Measurements from ENCODE around the gene RNF220. TPM values are rescaled to one million over a fixed set of nuclear protein-coding genes. Genes with fewer than 3 reads are reported as not detected.

Gene RNF220
- total RNA-seq, 3 donors from 2014 or later = 130 to 140 (median 139) TPM

GRCh38 chr1:44641126-44642102, 236.4 kb downstream of the RNF220 start:
- ATAC-seq (no peak), DNase-seq (no peak)
- no peaks in the 10 kb centered on the region for H3K4me1 Mint-ChIP-seq (ENCODE audit: low read depth)
- H3K27me3 Mint-ChIP-seq (ENCODE audit: low read depth) = no peaks in the 10 kb centered on the region
- H3K36me3 Mint-ChIP-seq (ENCODE audit: insufficient read depth) = peaks cover 37% of the 10 kb centered on the region
- no peak overlapping the region for H3K4me3 Mint-ChIP-seq
- H3K9me3 Mint-ChIP-seq = no peaks in the 10 kb centered on the region

DNA sequence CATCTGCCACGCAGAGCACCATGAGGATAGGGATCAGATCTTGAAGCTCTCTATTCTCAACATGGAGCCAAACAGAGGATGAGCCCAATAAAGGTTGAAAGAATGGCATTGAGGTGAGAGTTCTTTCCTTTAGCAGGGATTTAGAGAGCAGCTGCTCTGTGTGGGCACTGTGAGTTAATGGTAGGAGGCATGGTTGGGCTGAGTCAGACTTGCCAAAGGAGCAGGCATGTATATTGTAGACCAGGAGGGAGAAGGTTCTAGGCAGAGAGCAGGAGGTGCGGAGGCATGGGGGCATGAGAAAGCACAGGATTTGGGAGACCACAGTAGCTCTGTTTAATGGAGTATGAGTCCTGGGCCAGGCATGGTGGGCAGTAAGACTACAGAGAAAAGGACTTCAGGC, 237.2 kb downstream of the RNF220 start:
- Mint-ChIP-seq H3K9me3 (no peaks in the 10 kb centered on the region), H3K4me1 (ENCODE audit: low read depth) (no peaks in the 10 kb centered on the region), H3K27me3 (ENCODE audit: low read depth) (no peaks in the 10 kb centered on the region), H3K4me3 (no peak overlapping the region), H3K36me3 (ENCODE audit: insufficient read depth) (peaks cover 33% of the 10 kb centered on the region)
- no peak for DNase-seq
- no peak for ATAC-seq

GRCh38 chr1:44642925-44643324, 237.9 kb downstream of the RNF220 start:
- Mint-ChIP-seq H3K27me3 (ENCODE audit: low read depth) (no peaks in the 10 kb centered on the region), H3K4me3 (no peak overlapping the region), H3K4me1 (ENCODE audit: low read depth) (no peaks in the 10 kb centered on the region), H3K9me3 (no peaks in the 10 kb centered on the region), H3K36me3 (ENCODE audit: insufficient read depth) (peaks cover 31% of the 10 kb centered on the region)
- no peak for DNase-seq
- no peak for ATAC-seq

DNA sequence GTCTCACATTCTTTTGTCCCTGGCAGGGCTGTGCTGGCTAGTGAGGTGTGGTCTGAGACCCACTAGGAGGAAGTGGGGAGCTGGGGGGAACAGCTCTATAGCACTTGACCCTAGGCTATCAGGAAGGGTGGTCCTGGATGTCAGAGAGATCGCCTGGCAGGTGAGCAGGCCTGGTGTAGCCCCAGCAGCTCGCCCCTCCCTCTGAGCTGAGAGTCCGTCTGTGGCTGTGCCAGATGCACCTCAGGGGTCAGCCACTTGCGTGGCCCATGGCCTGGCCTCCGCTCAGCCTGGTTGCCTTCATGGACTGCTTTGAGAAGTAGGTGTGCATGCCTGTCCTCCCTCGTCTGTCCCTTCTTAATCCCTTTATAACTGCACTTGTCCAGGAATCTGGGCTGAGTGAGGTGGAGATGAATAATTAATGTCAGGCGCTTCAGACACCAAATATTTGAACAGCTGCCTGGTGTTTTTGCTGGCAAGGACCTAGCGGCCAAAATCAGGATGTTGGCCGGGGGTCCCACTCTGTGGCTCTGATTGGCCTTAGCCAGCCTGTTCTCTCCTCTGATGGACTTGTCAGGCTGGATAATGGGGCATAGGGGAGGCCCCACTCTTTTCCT, 238.8 kb downstream of the RNF220 start:
- DNase-seq = no peak
- H3K27me3 Mint-ChIP-seq (ENCODE audit: low read depth) = no peaks in the 10 kb centered on the region
- no peaks in the 10 kb centered on the region for H3K4me1 Mint-ChIP-seq (ENCODE audit: low read depth)
- no peak for ATAC-seq
- peaks cover 26% of the 10 kb centered on the region for H3K36me3 Mint-ChIP-seq (ENCODE audit: insufficient read depth)
- no peaks in the 10 kb centered on the region for H3K9me3 Mint-ChIP-seq
- no peak overlapping the region for H3K4me3 Mint-ChIP-seq

GRCh38 chr1:44644806-44645205, 239.8 kb downstream of the RNF220 start:
- no peaks in the 10 kb centered on the region for H3K27me3 Mint-ChIP-seq (ENCODE audit: low read depth)
- ATAC-seq (no peak), DNase-seq (no peak)
- H3K36me3 Mint-ChIP-seq (ENCODE audit: insufficient read depth) = peaks cover 32% of the 10 kb centered on the region
- H3K9me3 Mint-ChIP-seq = no peaks in the 10 kb centered on the region
- no peaks in the 10 kb centered on the region for H3K4me1 Mint-ChIP-seq (ENCODE audit: low read depth)
- H3K4me3 Mint-ChIP-seq = no peak overlapping the region

DNA sequence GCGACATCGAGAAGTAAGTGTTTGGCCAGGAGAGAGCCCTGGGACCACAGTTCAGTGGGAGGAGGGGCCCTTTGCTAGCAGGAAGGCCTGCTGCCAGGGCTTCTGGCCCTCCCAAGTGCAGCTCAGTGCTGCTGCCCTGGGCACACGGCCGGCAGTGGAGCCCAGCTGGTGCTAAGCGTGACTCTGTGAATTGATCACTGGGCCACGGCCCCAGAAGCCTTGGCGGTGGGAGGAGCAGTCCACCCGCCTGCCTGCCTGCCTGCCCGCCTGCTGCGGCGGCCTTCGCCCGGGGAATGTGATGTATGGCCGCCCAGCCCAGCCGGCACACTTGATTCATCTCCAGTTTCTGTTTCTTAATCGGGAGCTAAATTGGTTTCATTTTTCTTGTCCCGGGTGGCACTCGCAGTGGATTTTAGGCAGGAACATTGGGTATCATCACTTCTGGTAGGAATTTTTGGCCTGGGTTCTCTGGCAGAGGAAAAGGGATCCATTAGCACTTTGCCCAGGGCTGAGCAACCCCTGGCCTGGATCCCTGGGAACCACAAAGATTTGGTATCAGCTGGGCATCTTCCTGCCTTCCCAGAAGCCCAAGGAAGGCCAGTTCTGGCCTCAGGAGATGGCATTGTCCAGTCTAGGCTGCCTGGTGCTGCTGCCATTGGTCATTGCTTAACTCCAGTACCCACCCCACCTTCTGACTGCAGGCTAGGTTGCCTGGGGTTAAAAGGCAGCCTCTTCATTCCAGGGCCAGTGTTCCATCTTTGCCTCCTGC, 240.6 kb downstream of the RNF220 start:
- Mint-ChIP-seq H3K27me3 (ENCODE audit: low read depth) (no peaks in the 10 kb centered on the region), H3K4me3 (no peak overlapping the region), H3K4me1 (ENCODE audit: low read depth) (no peaks in the 10 kb centered on the region), H3K9me3 (no peaks in the 10 kb centered on the region), H3K36me3 (ENCODE audit: insufficient read depth) (peaks cover 35% of the 10 kb centered on the region)
- no peak for ATAC-seq
- no peak for DNase-seq

DNA sequence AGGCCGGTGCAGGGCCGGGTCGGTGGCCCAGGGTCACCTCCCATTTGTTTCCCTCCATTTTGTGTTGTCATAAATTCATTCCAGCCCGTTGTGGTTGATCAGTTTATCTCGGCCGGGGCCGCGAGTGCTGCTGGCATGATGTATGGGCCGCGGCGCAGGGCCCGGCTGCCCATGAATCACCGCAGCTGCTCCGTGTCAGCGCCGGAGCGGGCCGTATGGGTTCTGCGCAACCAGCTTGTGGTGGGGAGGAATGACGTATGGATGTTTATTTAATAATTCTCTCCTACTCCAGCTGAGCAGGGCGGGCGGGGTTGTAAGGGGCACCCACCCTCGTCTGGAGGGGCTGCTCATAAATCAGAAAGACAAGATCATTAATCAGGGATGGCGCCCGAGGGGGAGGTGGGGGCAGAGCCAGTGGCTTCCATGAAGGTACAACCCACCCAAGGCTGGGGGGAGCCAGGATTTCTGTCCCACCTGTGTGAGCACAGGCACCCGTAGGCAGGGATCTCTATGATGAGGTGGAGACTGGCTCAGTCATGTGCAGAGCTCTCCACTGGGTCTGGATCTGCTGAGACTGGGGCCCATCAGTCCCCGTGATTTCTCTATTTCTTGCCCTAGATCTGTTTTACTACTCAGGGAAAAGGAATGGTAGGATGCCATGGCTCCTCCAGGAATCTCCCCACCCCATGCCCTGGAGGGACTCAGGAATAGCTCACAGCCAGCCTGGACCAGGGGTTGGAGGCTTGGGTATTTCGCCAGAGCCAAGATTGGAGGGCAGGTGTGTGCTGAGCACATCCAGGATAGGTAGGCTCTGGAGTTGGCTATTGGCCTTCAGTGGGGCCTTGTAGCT, 241.4 kb downstream of the RNF220 start:
- no peaks in the 10 kb centered on the region for H3K9me3 Mint-ChIP-seq
- ATAC-seq (no peak), DNase-seq (no peak)
- H3K4me3 Mint-ChIP-seq = no peak overlapping the region
- no peaks in the 10 kb centered on the region for H3K4me1 Mint-ChIP-seq (ENCODE audit: low read depth)
- H3K36me3 Mint-ChIP-seq (ENCODE audit: insufficient read depth) = peaks cover 40% of the 10 kb centered on the region
- no peaks in the 10 kb centered on the region for H3K27me3 Mint-ChIP-seq (ENCODE audit: low read depth)

DNA sequence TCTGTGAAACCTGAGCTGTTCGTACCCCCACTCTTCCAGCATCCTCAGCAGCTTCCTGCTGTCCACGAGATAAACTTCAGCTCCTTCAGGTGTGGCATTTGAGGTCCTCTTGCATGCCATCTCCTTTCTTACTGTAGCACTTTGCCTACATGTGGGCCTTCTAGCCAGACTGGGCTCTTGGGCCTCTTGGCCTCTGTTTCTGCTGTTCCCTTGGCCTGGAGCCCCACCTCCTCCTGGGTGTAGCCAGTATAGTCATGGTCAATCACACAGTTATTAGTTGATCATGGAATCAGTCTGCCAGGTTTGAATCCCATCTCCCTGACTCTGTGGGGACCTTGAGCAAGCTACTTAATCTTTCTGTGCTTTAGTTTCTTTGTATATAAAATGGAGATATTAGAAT, 242.8 kb downstream of the RNF220 start:
- H3K4me3 Mint-ChIP-seq = no peak overlapping the region
- H3K4me1 Mint-ChIP-seq (ENCODE audit: low read depth) = no peaks in the 10 kb centered on the region
- DNase-seq = no peak
- no peaks in the 10 kb centered on the region for H3K27me3 Mint-ChIP-seq (ENCODE audit: low read depth)
- no peaks in the 10 kb centered on the region for H3K9me3 Mint-ChIP-seq
- H3K36me3 Mint-ChIP-seq (ENCODE audit: insufficient read depth) = peaks cover 31% of the 10 kb centered on the region
- ATAC-seq = no peak

DNA sequence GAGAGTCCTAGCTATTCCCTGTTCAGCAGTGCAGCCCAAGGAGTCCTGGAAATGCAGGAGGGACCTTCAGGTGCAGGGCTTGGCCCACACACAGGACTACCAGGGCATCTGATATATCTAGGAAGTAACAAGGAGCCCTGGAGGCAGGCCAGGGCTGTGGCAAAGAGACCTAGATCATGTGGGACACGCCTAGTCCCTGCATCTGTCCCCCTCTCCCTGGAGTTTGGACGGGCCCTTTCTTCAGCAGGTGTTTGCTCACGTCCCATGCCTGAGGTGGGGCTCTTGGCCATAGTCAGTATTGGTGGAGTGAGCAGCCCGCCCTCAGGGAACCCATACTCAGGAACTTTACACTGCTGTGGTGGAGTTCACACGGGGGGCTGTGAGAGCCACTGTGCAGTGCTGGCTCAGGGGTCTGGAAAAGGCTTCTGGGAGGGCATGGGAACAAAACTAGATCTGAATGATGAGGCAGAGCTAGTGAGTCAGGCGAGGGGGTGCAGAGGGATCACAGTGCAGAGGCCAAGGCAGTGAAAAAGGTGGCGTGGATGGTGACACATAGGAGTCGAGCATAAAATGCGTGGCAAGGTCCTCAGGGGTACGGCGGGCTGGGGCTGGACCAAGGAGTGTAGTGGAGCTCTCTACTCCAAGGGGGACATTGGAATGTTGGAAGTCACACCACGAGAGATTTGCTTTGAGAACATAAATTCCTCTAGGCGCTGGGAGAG, 243.6 kb downstream of the RNF220 start:
- Mint-ChIP-seq H3K4me3 (no peak overlapping the region), H3K27me3 (ENCODE audit: low read depth) (no peaks in the 10 kb centered on the region), H3K9me3 (no peaks in the 10 kb centered on the region), H3K36me3 (ENCODE audit: insufficient read depth) (peaks cover 26% of the 10 kb centered on the region), H3K4me1 (ENCODE audit: low read depth) (no peaks in the 10 kb centered on the region)
- DNase-seq (no peak), ATAC-seq (no peak)

GRCh38 chr1:44649788-44650158, 244.7 kb downstream of the RNF220 start:
- no peaks in the 10 kb centered on the region for H3K27me3 Mint-ChIP-seq (ENCODE audit: low read depth)
- no peaks in the 10 kb centered on the region for H3K9me3 Mint-ChIP-seq
- no peak for DNase-seq
- H3K4me3 Mint-ChIP-seq = no peak overlapping the region
- no peaks in the 10 kb centered on the region for H3K4me1 Mint-ChIP-seq (ENCODE audit: low read depth)
- no peak for ATAC-seq
- H3K36me3 Mint-ChIP-seq (ENCODE audit: insufficient read depth) = peaks cover 23% of the 10 kb centered on the region

DNA sequence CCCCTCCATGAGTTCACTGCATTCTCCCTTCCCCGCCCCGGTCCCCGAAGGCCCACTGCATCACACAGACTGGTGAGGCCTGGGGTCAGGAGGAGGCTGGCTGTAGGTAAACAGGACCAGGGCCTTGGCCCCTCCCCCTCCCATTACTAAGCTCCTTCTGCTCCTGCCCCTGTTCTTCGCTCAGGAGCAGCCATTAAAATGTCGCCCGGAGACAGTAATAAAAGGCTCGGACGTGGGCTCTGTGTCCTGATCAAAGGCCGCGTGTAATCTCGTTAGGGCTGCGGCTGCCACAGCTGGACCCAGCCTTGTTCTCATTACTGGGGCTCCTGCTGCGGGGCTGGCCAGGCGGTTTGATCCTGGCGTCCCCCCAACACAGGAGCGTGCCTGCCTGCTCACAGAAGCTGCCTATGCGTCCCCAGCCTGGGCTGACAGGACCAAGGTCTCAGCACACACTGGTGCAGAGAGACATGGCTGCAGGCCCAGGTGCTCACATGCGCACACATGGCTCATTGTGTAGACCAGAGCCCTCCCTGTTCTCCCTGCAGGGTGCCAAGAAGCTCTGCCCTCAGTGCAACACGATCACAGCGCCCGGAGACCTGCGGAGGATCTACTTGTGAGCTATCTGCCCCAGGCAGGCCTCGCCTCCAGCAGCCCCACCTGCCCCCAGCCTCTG, 245.2 kb downstream of the RNF220 start:
- peaks cover 20% of the 10 kb centered on the region for H3K36me3 Mint-ChIP-seq (ENCODE audit: insufficient read depth)
- no peak overlapping the region for H3K4me3 Mint-ChIP-seq
- no peaks in the 10 kb centered on the region for H3K4me1 Mint-ChIP-seq (ENCODE audit: low read depth)
- DNase-seq (no peak), ATAC-seq (no peak)
- H3K9me3 Mint-ChIP-seq = no peaks in the 10 kb centered on the region
- H3K27me3 Mint-ChIP-seq (ENCODE audit: low read depth) = no peaks in the 10 kb centered on the region

- ATAC-seq = no peak
- Mint-ChIP-seq H3K27me3 (ENCODE audit: low read depth) (no peaks in the 10 kb centered on the region), H3K4me1 (ENCODE audit: low read depth) (no peaks in the 10 kb centered on the region), H3K36me3 (ENCODE audit: insufficient read depth) (peaks cover 20% of the 10 kb centered on the region), H3K4me3 (no peak overlapping the region), H3K9me3 (no peaks in the 10 kb centered on the region)
- no peak for DNase-seq
Measured at GRCh38 chr1:44651069-44651468, 246.0 kb downstream of the RNF220 start.
